C4-2B (cell line): ENCODE results near the gene C12orf42.

Experiments
- H3K27ac ChIP-seq: fragments of 450-650 bp; 2 replicates; pipeline ENCODE4 v1.5.1; 2017
- ZFX ChIP-seq: fragments of 450-650 bp; IDR thresholded peaks from 2 replicates; pipeline ENCODE4 v1.6.1; 2017
- TF ChIP-seq, protein P1 (sequence below): fragments of 450-650 bp; conservative IDR thresholded peaks from 2 replicates; pipeline ENCODE4 v1.5.1; 2017; ENCODE audit warnings: mild to moderate bottlenecking

Gene C12orf42

DNA sequence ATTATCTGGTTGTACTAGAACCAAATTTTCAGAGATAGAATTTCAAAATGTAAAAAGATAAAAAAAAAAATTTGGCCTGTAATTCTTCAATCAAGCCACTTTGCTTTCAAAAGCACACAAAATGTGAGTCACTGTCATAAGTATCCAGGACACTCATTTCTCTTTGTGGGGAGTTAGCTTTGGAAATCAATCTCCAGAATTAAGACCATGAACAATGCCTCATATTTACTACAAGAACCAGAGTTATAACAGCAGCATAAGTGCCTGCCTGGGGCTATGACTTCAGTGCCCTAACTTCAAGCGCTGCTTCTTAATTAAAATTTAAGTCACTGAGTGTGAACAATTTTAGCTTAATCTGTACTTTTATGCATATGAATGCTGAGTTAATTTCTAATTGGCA is 162.1 kb downstream of the C12orf42 start:
- no peak overlapping the region for H3K27ac ChIP-seq
- TF ChIP-seq, protein P1, sequence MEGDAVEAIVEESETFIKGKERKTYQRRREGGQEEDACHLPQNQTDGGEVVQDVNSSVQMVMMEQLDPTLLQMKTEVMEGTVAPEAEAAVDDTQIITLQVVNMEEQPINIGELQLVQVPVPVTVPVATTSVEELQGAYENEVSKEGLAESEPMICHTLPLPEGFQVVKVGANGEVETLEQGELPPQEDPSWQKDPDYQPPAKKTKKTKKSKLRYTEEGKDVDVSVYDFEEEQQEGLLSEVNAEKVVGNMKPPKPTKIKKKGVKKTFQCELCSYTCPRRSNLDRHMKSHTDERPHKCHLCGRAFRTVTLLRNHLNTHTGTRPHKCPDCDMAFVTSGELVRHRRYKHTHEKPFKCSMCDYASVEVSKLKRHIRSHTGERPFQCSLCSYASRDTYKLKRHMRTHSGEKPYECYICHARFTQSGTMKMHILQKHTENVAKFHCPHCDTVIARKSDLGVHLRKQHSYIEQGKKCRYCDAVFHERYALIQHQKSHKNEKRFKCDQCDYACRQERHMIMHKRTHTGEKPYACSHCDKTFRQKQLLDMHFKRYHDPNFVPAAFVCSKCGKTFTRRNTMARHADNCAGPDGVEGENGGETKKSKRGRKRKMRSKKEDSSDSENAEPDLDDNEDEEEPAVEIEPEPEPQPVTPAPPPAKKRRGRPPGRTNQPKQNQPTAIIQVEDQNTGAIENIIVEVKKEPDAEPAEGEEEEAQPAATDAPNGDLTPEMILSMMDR: no peak
- TF ChIP-seq ZFX: no peak

DNA sequence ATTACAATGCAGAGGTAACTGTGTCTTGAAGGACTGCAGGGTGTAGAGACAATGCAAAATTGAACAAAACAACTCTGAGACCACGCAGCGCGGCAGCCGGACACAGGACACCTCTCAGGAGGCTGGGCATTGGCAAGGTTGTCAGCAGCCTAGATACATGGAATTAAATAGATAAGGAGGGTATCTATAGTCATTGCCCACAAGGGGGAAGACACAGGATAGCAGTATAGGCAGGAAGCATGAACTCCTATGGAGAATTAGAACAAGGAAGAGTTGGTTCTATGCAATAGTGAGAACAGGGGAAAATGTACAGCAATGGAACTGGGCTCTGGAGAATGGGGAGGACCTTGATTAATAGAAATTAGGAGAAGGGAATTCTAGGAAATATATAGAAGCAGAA is 164.1 kb downstream of the C12orf42 start:
- H3K27ac ChIP-seq: no peak overlapping the region
- TF ChIP-seq ZFX: no peak
- TF ChIP-seq, protein P1: no peak

DNA sequence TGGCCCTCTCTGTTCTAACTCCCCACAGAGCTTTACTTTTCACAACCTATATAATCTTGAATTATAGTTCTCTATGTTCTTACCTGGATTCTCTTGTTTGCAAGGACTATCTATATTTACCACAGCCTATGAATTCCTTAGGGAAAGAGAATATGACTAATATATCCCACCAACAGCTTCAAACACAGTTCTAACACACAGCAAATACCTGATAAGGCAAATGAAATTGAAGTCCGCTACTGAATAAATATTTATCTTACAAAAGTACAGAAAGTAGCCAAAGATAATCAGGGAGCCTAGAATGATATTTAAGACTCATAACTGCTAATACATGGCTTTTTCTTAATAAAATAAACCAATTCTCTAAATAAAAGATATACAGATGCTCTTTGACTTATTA is 165.1 kb downstream of the C12orf42 start:
- no peak overlapping the region for H3K27ac ChIP-seq
- no peak for TF ChIP-seq ZFX
- TF ChIP-seq, protein P1: no peak

DNA sequence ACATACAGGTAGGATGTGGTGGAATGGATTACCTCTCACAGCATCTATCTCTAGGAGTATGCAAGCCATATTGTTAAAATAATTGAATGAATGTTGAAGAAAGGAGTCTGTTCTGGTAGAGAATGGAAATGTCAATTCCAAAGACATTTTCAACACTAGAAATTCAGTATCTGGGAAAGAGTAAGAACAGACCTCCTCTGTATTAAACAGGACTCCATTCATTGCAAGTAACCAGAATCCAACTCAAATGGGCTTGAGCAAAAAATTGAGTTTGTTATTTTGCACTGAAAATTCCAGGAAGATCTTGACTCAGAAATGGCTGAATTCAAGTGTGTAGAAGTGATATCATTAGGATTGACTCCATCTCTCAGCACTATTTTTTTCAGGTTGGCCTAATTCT is 168.1 kb downstream of the C12orf42 start:
- TF ChIP-seq, protein P1: no peak
- TF ChIP-seq ZFX: no peak
- H3K27ac ChIP-seq: no peak overlapping the region

DNA sequence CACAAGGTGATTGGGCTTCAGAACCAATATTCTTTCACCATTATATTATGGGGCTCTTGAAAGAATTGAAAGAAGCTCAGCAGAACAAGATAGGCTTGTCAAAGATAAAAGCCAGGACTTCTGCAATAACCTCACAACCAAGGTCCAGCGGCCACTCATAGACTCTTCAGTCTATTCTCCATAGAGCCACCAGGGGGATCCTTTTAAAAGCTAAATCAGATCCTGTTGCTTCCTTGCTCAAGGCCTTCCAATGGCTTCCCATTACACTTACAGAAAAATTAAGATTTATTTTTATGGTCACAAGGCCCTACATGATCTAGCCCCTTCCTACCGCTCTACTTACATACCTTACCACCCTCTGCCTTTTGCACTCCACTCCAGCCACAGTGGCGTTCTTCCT is 169.6 kb downstream of the C12orf42 start:
- H3K27ac ChIP-seq: no peak overlapping the region
- TF ChIP-seq, protein P1: peak; percentile 72
- TF ChIP-seq ZFX: no peak

DNA sequence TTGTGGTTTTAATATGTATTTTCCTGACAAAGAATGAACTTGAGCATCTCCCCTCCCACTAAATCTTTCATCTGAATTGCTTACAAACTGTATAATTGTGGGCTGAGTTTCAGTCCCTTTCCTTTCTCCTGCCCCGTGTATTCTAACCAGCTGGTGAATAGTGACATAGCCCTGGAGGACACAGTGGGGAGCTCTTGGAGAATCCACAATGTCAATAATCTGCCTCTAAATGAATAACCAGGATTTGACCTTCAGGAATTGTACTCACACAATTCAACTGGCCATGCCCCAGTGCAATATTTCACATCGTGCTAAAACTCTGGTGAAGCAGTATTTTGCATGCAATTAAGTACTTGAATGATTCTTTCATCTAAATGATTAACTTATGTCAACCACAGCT is 177.2 kb downstream of the C12orf42 start:
- H3K27ac ChIP-seq: no peak overlapping the region
- no peak for TF ChIP-seq ZFX
- TF ChIP-seq, protein P1: no peak

DNA sequence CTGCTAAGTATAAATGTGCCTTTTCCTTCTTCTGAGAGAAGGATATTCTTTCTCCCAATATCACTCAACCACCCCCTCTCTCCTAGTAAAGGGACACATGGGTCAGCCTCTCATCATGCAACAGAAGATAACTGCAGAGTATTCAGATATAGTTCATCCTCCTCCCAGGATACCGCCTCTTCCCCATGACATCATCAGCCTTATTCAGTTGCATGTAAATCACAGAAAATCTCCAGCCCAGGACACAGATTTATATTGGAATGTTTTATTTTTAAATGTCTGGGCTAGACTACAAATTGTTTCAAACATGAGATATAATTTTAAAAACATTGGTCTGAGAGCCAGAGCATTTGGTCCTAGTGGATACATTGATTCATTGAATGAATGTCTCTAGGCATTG is 178.5 kb downstream of the C12orf42 start:
- TF ChIP-seq ZFX: no peak
- H3K27ac ChIP-seq: no peak overlapping the region

DNA sequence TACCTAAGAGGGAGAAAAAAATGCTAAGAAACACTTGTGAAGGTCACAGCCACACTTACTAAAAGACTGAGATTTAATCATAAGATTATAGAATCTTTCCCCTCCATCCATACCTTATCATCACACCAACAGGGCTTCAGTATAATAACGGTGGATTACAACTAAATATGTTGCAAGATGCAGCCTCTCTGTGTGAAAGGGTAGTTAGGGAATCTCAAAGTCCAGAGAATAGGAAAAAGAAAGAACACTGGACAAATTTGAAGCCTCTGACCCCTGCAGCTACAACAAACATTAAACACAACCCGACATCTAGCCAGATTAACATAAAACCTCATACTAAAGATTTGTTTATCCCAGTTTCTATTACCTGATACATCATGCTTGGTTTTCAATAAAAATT is 181.0 kb downstream of the C12orf42 start:
- no peak overlapping the region for H3K27ac ChIP-seq
- TF ChIP-seq, protein P1: no peak
- TF ChIP-seq ZFX: no peak
